GM12875 (cell line): ENCODE results near the gene WDR62.
A peak's percentile ranks its signal among the peaks of the same experiment; 100 is the strongest.

Source experiments
- H3K4me3 ChIP-seq: one replicate; pipeline ENCODE4 v1.5.1; 2011; ENCODE audit warnings: low read depth, low read length, control low read depth
- CTCF ChIP-seq: IDR thresholded peaks from 2 replicates; pipeline ENCODE4 v1.5.1; 2011; ENCODE audit warnings: low read depth, mild to moderate bottlenecking, control low read depth, inconsistent platforms, low read length, moderate library complexity, borderline replicate concordance; ENCODE audit not compliant: insufficient read depth

WDR62 gene

GRCh38 chr19:36139473-36140303 is 85.0 kb downstream of the WDR62 start, which contains the start of gene CAPNS1:
CAPNS1 (plus strand) TSS chr19:36140066; CDS start chr19:36141012, 946 bp downstream.
- H3K4me3 ChIP-seq, result peak within 1 kb of the TSS; percentile 74
- TF ChIP-seq CTCF, result peak; percentile 18; the same call in 1 of the 2 replicates

- TF ChIP-seq CTCF, result no peak
Measured at GRCh38 chr19:36140304-36141038, 85.8 kb downstream of the WDR62 start.

GRCh38 chr19:36141039-36141927 is 86.6 kb downstream of the WDR62 start:
- peak overlapping the region; percentile 74 for H3K4me3 ChIP-seq
- TF ChIP-seq CTCF, result no peak

More at GRCh38 chr19:36140304-36141038, 85.8 kb downstream of the WDR62 start:
- H3K4me3 ChIP-seq, result peak overlapping the region; percentile 74

- TF ChIP-seq CTCF, result no peak
- H3K4me3 ChIP-seq, result no peak overlapping the region
Measured at GRCh38 chr19:36142046-36142445, 87.3 kb downstream of the WDR62 start.

- no peak overlapping the region for H3K4me3 ChIP-seq
- no peak for TF ChIP-seq CTCF
Measured at GRCh38 chr19:36142496-36142895, 87.8 kb downstream of the WDR62 start.

GRCh38 chr19:36144624-36145023 is 89.9 kb downstream of the WDR62 start:
- TF ChIP-seq CTCF, result no peak
- no peak overlapping the region for H3K4me3 ChIP-seq
